ENCODE results near the gene PPP4C. TPM values are rescaled to one million over a fixed set of nuclear protein-coding genes. Genes with fewer than 3 reads are reported as not detected.
A peak's percentile ranks its signal among the peaks of the same experiment; 100 is the strongest.

The PPP4C gene
- total RNA-seq, 1 experiment from 2014 or later = 134 TPM

DNA sequence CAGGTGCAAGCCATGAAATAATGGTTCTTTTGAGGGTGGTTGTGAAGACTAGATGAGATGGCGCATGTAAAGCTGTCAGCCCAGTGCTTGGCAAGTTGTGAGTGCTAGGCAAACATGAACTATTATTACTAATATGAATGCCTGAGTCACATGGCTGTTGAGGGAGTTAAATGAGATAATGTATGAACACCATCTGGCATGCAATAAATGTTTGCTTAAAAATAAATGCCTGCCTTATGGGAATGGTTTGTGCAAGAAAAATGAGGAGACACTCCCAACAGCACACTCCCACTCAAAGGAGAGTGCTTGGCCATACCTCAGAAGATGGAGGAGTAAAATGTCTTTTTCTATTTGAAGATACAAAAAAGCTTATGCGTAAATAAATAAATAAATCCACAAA lies 43.6 kb downstream of the PPP4C start:
- BruUV-seq (replicated peaks) = TSS peak; percentile 13
- no peak overlapping the region for H3K27ac Mint-ChIP-seq (ENCODE audit: unreplicated experiment)
- ChIA-PET CTCF (no interaction called here), POLR2A (no interaction called here)
- no peaks in the 10 kb centered on the region for H3K27me3 Mint-ChIP-seq (ENCODE audit: insufficient read depth, unreplicated experiment)
- peaks cover 7% of the 10 kb centered on the region for H3K4me1 ChIP-seq
- H3K36me3 ChIP-seq (ENCODE audit: control insufficient read depth, insufficient read depth, low read length) = peaks cover 1% of the 10 kb centered on the region; the same call in 1 of the 2 replicates
- H3K4me3 Mint-ChIP-seq (ENCODE audit: unreplicated experiment) = no peak overlapping the region
- H3K36me3 Mint-ChIP-seq (ENCODE audit: insufficient read depth, unreplicated experiment) = peaks cover 15% of the 10 kb centered on the region
- no peaks in the 10 kb centered on the region for H3K9me3 ChIP-seq
- no peaks in the 10 kb centered on the region for H3K9me3 Mint-ChIP-seq (ENCODE audit: unreplicated experiment)
- DNase-seq = no peak
- intact Hi-C loops (cut with micrococcal nuclease; ENCODE audit: unreplicated experiment) = no loop called here
- TF ChIP-seq CTCF (IDR thresholded peaks at IDR 0.05; ENCODE audit: insufficient read depth in 1 of 2, low read depth in 1 of 2, low read length in 1 of 2, severe bottlenecking in 1 of 2, unreplicated experiment in 1 of 2) = no peak
- no peak overlapping the region for H3K4me3 ChIP-seq (ENCODE audit: low read depth, low read length)
- H3K4me1 Mint-ChIP-seq (ENCODE audit: low read depth, unreplicated experiment) = peaks cover 6% of the 10 kb centered on the region
- no peaks in the 10 kb centered on the region for H3K27me3 ChIP-seq (replicated peaks; ENCODE audit: control insufficient read depth, insufficient read depth, low read length)

GRCh38 chr16:30120340-30121105 lies 44.7 kb downstream of the PPP4C start:
- intact Hi-C loops (cut with micrococcal nuclease; ENCODE audit: unreplicated experiment) = no loop called here
- POLR2A ChIA-PET = interaction anchor here (0.6 kb wide), 1 partner anchor 34 kb away, joined by 4 read pairs; no protein-coding TSS in a partner anchor
- TF ChIP-seq CTCF (IDR thresholded peaks at IDR 0.05; ENCODE audit: insufficient read depth in 1 of 2, low read depth in 1 of 2, low read length in 1 of 2, severe bottlenecking in 1 of 2, unreplicated experiment in 1 of 2) = no peak
- H3K4me1 ChIP-seq = peaks cover 7% of the 10 kb centered on the region
- peaks cover 6% of the 10 kb centered on the region for H3K4me1 Mint-ChIP-seq (ENCODE audit: low read depth, unreplicated experiment)
- H3K4me3 ChIP-seq (ENCODE audit: low read depth, low read length) = no peak overlapping the region
- no peaks in the 10 kb centered on the region for H3K27me3 Mint-ChIP-seq (ENCODE audit: insufficient read depth, unreplicated experiment)
- no peak overlapping the region for H3K27ac Mint-ChIP-seq (ENCODE audit: unreplicated experiment)
- no peaks in the 10 kb centered on the region for H3K27me3 ChIP-seq (replicated peaks; ENCODE audit: control insufficient read depth, insufficient read depth, low read length)
- DNase-seq = peak; percentile 47 to 61
- H3K4me3 Mint-ChIP-seq (ENCODE audit: unreplicated experiment) = peak overlapping the region; percentile 45
- BruUV-seq (replicated peaks) = no TSS peak
- peaks cover 1% of the 10 kb centered on the region; the same call in 1 of the 2 replicates for H3K36me3 ChIP-seq (ENCODE audit: control insufficient read depth, insufficient read depth, low read length)
- CTCF ChIA-PET = interaction anchor here (0.6 kb wide), 1 partner anchor 10 kb away, joined by 3 read pairs; no protein-coding TSS in a partner anchor
- no peaks in the 10 kb centered on the region for H3K9me3 Mint-ChIP-seq (ENCODE audit: unreplicated experiment)
- no peaks in the 10 kb centered on the region for H3K9me3 ChIP-seq
- H3K36me3 Mint-ChIP-seq (ENCODE audit: insufficient read depth, unreplicated experiment) = peaks cover 15% of the 10 kb centered on the region

GRCh38 chr16:30121741-30122571 lies 46.2 kb downstream of the PPP4C start:
- no peaks in the 10 kb centered on the region for H3K9me3 ChIP-seq
- ChIA-PET POLR2A (no interaction called here), CTCF (no interaction called here)
- intact Hi-C loops (cut with micrococcal nuclease; ENCODE audit: unreplicated experiment) = loop anchor here (2.0 kb wide), 1 partner anchor 21 kb away; no protein-coding TSS in a partner anchor
- peak overlapping the region; percentile 92 for H3K4me3 ChIP-seq (ENCODE audit: low read depth, low read length)
- no TSS peak for BruUV-seq (replicated peaks)
- no peak for DNase-seq
- Mint-ChIP-seq H3K4me3 (ENCODE audit: unreplicated experiment) (peak overlapping the region; percentile 85), H3K27me3 (ENCODE audit: insufficient read depth, unreplicated experiment) (no peaks in the 10 kb centered on the region), H3K4me1 (ENCODE audit: low read depth, unreplicated experiment) (peaks cover 6% of the 10 kb centered on the region), H3K36me3 (ENCODE audit: insufficient read depth, unreplicated experiment) (peaks cover 15% of the 10 kb centered on the region), H3K9me3 (ENCODE audit: unreplicated experiment) (no peaks in the 10 kb centered on the region), H3K27ac (ENCODE audit: unreplicated experiment) (peak overlapping the region; percentile 84)
- H3K27me3 ChIP-seq (replicated peaks; ENCODE audit: control insufficient read depth, insufficient read depth, low read length) = no peaks in the 10 kb centered on the region
- H3K36me3 ChIP-seq (ENCODE audit: control insufficient read depth, insufficient read depth, low read length) = peaks cover 1% of the 10 kb centered on the region; the same call in 1 of the 2 replicates
- TF ChIP-seq CTCF (IDR thresholded peaks at IDR 0.05; ENCODE audit: insufficient read depth in 1 of 2, low read depth in 1 of 2, low read length in 1 of 2, severe bottlenecking in 1 of 2, unreplicated experiment in 1 of 2) = no peak
- H3K4me1 ChIP-seq = peaks cover 7% of the 10 kb centered on the region

All from Caco-2 (cell line).